HG03432 (cell line): Measurements from ENCODE around the gene ZNF77.
"Not testable (repeated sequence)": the region's sequence is repeated elsewhere in the genome, so short reads cannot be mapped to it uniquely, and the experiment has no call there.

Experiments used
- ATAC-seq: cut with Tn5 transposase; IDR thresholded peaks from one replicate; pipeline ENCODE4 v1.9.1; 2021; ENCODE audit warnings: mild to moderate bottlenecking, moderate library complexity; ENCODE audit not compliant: unreplicated experiment

The ZNF77 gene

GRCh38 chr19:2923510-2923909 lies 21.3 kb downstream of the ZNF77 start:
- no peak for ATAC-seq

- no peak for ATAC-seq
Observed at GRCh38 chr19:2922987-2923386, 21.8 kb downstream of the ZNF77 start.

GRCh38 chr19:2917275-2918184 lies 27.2 kb downstream of the ZNF77 start:
- no peak for ATAC-seq

DNA sequence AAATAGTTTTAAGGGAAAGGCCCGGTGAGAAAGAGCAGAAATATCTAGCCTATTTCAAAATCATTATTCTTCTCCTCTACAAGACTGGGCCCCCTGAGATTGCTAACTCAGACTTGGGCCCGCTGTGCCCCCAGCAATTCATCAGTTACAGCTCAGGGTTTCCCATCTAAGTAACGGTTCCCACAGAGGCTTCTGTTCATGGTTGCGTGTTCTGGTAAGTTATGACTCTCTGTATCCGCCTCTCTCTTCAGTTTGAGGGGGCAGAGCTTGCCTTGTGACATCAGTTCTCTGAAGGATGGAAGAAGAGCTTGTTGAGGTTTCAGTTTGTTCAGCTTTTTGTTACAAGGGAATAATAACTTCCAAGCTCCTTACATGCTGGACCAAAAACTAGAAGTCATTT lies 32.5 kb downstream of the ZNF77 start:
- ATAC-seq: no peak

GRCh38 chr19:2906631-2907195 lies 38.1 kb downstream of the ZNF77 start:
- ATAC-seq: no peak

DNA sequence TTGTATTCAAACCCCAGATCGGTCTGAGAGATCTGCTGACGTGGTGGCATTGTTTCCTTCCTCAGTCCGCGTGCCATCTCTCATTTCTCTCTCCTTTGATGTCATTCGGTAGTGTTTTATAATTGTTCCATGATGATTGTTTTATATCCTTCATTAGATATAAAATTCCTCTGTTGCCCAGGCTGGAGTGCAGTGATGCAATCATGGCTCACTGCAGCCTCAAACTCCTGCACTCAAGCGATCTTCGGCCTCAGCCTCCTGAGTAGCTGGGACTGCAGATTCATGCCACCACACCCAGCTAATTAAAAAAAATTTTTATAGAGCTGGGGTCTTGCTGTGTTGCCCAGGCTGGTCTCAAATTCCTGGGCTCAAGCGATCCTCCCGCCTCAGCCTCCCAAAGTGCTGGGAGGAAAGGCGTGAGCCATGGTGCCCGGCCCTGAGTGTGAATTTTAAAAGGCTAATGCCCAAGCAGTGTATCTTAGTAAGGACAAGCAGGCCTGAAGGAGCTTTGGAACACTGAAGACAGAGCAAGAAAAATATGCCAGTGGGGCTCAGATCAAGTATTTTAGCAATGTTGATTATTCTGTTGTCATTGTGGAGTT lies 38.8 kb downstream of the ZNF77 start:
- ATAC-seq: no peak

DNA sequence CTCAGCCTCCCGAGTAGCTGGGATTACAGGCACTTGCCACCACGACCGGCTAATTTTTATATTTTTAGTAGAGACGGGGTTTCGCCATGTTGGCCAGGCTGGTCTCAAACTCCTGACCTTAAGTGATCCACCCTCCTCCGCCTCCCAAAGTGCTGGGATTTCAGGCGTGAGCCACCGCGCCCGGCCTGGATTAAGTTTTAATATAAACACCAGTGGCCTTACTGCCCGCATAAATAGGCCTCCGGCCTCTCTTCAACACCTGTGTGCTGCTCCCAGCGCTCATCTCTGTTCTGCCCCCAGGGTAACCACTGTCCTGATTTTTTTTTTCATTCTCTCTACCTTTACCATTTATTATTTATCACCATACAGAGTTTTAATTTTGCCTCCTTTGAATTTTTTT lies 41.4 kb downstream of the ZNF77 start:
- not testable (repeated sequence) for ATAC-seq

GRCh38 chr19:2902590-2903218 lies 42.1 kb downstream of the ZNF77 start:
- no peak for ATAC-seq

DNA sequence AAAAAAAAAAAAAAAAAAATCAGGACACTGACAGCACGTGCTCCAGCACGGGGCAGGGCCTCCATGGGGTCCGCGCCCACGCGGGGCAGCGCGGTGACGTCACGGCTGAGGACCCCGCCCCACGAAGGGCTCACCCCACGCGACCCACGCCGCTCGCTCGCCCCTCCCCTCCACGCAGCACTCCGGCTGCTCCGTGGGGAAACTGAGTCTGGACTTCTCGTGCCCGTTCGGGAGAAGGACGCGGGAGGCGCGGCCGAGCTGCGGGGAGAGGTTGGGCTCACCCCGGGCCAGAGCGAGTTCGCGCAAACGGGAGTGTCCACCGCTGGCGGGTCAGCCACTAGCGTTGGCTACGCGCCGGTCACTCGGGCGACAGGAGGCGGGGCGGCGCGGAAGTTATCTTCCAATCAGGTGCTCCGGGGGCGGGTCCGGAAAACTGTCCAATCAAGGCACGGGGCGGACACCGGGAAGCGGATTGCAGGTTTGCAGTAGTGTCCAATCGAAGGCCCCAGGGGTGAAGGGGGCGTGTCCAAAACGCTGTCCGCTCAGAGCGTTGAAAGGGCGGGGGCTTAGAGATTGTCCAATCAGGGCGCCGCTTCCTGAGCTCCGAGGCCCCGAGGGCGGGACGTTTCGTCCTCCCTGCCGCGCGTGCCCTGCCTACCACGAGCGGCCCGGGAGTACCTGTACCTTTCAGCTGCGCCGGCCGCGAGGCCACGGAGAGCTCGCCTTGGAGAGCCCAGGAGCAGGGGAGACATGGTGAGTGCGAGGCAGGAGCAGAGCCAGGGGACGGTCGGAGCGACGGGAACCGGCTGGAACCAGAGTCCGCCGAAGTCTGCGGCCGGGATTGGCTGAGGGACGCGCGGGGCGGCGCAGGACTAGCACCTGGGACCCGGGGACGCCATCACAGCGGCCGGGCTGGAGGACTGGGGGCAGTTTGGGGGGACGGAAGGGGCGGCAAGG lies 44.2 kb downstream of the ZNF77 start, which contains the start of gene ZNF57:
Gene ZNF57 (plus strand): TSS at position 633 of the 957 bp plus-strand sequence. CDS start 118 bp downstream, at position 751.
- peak; percentile 90 for ATAC-seq

DNA sequence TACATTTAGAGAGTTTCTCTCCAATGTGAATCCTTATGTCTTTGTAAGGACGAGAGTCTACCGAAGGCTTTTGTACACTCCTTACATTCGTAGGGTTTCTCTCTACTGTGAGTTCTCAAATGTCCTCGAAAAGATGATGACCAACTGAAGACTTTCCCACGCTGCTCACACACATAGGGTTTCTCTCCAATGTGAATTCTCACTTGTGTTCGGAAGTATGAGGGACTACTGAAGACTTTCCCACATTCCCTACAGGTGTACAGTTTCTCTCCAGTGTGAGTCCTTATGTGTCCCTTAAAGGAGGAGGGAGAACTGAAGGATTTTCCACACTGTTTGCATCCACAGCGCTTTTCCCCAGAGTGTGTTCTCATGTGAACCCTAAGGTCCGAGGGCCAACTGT lies 48.1 kb downstream of the ZNF77 start:
- no peak for ATAC-seq

DNA sequence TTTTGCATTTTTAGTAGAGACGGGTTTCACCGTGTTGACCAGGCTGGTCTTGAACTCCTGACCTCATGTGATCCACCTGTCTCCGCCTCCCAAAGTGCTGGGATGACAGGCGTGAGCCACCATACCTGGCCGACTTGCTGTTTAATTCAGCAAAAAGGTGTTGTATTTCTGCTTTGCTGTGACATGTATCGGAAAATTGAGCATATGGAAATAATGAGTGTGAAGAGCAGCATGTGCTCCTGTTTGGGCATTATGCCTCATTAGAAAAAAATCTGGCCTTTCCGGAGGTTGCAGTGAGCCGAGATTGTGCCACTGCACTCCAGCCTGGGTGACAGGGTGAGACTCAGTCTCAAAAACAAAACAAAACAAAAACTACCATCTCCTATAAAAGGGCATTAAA lies 54.2 kb downstream of the ZNF77 start:
- ATAC-seq: not testable (repeated sequence)

- ATAC-seq: no peak
Observed at GRCh38 chr19:2888731-2889224, 56.0 kb downstream of the ZNF77 start.

- ATAC-seq: no peak
Observed at GRCh38 chr19:2887391-2887914, 57.3 kb downstream of the ZNF77 start.

GRCh38 chr19:2885736-2886135 lies 59.0 kb downstream of the ZNF77 start:
- no peak for ATAC-seq

DNA sequence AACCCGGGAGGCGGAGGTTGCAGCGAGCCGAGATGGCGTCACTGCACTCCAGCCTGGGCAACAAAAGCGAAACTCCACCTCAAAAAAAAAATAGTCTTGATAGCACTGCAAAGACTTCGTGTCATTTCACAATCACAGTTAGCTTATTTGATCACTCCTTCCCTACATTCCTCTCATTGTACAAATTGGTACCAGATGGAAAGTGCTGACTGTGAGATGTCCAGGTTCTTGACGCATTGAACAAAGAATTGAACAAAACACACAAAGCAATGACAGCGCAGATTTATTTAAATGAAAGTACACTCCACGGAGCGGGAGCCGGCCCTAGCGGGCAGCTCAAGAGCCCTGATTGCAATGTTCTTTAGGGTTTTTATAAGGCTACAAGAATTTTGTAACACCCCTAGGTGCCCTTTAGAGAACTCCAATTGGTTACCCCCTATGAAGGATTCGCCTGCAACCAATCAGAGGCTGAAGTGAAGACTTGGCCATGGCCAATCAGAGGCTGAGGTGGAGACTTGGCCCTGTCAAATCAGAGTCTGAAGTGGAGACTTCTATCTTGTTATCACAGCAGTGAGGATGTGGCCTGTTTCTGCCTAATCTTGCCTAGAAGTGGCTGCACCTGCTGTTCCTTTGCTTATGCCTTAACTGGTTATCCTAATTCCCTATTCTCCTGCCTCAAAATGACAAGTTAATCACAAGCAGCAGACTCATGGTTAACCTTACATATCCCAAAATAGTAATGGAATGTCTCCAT lies 60.9 kb downstream of the ZNF77 start:
- no peak for ATAC-seq
